ENCODE measurements around the gene CHST12. TPM values are rescaled to one million over a fixed set of nuclear protein-coding genes. Genes with fewer than 3 reads are reported as not detected.

The CHST12 gene
- total and polyA plus RNA-seq, 7 donors: 6.6 to 12.0 (median 8.2) TPM

DNA sequence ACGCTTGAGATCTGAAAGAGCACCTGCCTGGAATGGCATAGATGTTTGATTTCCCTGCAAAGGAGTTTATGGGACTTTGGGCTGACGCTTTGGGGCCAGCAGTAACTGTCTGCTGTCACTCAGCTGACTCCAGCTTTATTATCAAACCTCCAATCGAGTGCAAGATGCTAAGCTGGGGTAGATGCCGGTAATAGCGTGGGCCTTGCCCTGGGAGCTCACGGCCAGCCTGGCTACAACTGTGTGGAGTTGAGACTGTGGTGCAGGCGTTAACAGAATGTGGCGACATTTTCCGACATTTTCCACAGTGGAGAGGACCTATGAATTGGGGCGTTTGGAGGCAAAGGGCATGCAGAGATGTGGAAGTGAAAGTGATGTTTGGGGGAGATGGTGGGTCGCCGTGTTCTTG, 1.3 kb downstream of the CHST12 start:
- Histone ChIP-seq H3K4me1 (peaks cover 30% of the 10 kb centered on the region), H3K9me3 (no peaks in the 10 kb centered on the region), H3K36me3 (ENCODE audit: insufficient read depth in 1 of 2, low read depth in 1 of 2) (no peaks in the 10 kb centered on the region), H3K27ac (peak overlapping the region; percentile 77), H3K4me3 (peak overlapping the region; percentile 95), H3K27me3 (ENCODE audit: insufficient read depth in 3 of 3, low read length in 2 of 3) (no peaks in the 10 kb centered on the region)
- TF ChIP-seq, protein P1, sequence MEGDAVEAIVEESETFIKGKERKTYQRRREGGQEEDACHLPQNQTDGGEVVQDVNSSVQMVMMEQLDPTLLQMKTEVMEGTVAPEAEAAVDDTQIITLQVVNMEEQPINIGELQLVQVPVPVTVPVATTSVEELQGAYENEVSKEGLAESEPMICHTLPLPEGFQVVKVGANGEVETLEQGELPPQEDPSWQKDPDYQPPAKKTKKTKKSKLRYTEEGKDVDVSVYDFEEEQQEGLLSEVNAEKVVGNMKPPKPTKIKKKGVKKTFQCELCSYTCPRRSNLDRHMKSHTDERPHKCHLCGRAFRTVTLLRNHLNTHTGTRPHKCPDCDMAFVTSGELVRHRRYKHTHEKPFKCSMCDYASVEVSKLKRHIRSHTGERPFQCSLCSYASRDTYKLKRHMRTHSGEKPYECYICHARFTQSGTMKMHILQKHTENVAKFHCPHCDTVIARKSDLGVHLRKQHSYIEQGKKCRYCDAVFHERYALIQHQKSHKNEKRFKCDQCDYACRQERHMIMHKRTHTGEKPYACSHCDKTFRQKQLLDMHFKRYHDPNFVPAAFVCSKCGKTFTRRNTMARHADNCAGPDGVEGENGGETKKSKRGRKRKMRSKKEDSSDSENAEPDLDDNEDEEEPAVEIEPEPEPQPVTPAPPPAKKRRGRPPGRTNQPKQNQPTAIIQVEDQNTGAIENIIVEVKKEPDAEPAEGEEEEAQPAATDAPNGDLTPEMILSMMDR (IDR thresholded peaks at IDR 0.05): no peak
- intact Hi-C loops (cut with DNase I): loop anchor here in 1 of 2 donors (5.0 kb wide), 1 partner anchor 52 kb away; the partner anchor contains the start of gene EIF3B
- 53 to 62% (median 55%) methylated on average over 12 of the region's 12 CpGs for WGBS, 3 donors
- DNase-seq (no peak), ATAC-seq (no peak)

GRCh38 chr7:2405201-2405600, 1.8 kb downstream of the CHST12 start:
- ATAC-seq (no peak), DNase-seq (no peak)
- no peaks in the 10 kb centered on the region for H3K36me3 ChIP-seq (ENCODE audit: insufficient read depth in 1 of 2, low read depth in 1 of 2)
- H3K27me3 ChIP-seq (ENCODE audit: insufficient read depth in 3 of 3, low read length in 2 of 3): no peaks in the 10 kb centered on the region
- 89 to 95% (median 94%) methylated on average over 10 of the region's 10 CpGs for WGBS, 3 donors
- no peak overlapping the region for H3K27ac ChIP-seq
- no peaks in the 10 kb centered on the region for H3K9me3 ChIP-seq
- intact Hi-C loops (cut with DNase I): no loop called here
- H3K4me3 ChIP-seq: peak overlapping the region; percentile 95
- TF ChIP-seq, protein P1 (IDR thresholded peaks at IDR 0.05): no peak
- H3K4me1 ChIP-seq: peaks cover 30% of the 10 kb centered on the region

- TF ChIP-seq, protein P1 (IDR thresholded peaks at IDR 0.05): no peak
- Histone ChIP-seq H3K27ac (no peak overlapping the region), H3K4me3 (no peak overlapping the region), H3K27me3 (ENCODE audit: insufficient read depth in 3 of 3, low read length in 2 of 3) (no peaks in the 10 kb centered on the region), H3K4me1 (peaks cover 36% of the 10 kb centered on the region), H3K36me3 (ENCODE audit: insufficient read depth in 1 of 2, low read depth in 1 of 2) (no peaks in the 10 kb centered on the region), H3K9me3 (no peaks in the 10 kb centered on the region)
- ATAC-seq (no peak), DNase-seq (no peak)
- WGBS, 3 donors: 80 to 88% (median 83%) methylated on average over 21 of the region's 21 CpGs
- intact Hi-C loops (cut with DNase I): no loop called here
Measured at GRCh38 chr7:2405601-2406345, 2.4 kb downstream of the CHST12 start.

DNA sequence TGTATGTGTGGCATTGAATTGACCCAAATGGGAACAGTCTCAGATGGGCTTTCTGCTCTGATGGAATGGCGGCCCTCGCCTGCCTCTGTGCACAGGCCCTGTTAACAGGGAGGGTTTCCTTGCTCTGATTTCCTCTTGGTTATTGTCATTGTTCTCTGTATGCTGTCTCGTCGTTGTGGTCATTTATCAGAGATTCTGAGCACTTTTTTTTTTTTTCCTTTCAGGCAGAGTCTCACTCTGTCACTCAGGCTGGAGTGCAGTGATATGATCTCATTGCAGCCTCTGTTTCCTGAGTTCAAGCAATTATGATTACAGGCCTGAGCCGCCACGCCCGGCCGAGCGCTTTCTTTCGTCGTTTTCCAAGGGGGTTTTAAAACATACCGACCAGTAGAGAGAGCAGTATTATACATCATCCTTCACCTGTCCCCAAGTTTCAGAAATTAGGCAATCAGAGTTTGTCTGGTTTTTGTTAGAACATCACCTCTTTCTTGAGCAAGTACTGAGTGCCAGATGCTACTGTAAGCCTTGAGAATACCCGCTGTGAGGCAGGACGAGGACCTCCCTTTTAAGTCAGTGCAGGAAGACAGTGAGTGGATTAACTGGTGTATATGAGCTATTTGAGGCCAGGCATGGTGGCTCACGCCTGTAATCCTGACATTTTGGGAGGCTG, 6.5 kb downstream of the CHST12 start:
- Histone ChIP-seq H3K27ac (peak overlapping the region; percentile 9), H3K27me3 (ENCODE audit: insufficient read depth in 3 of 3, low read length in 2 of 3) (no peaks in the 10 kb centered on the region), H3K36me3 (ENCODE audit: insufficient read depth in 1 of 2, low read depth in 1 of 2) (no peaks in the 10 kb centered on the region), H3K9me3 (no peaks in the 10 kb centered on the region), H3K4me1 (peaks cover 40% of the 10 kb centered on the region), H3K4me3 (no peak overlapping the region)
- DNase-seq (no peak), ATAC-seq (no peak)
- 61 to 71% (median 69%) methylated on average over 15 of the region's 15 CpGs for WGBS, 3 donors
- intact Hi-C loops (cut with DNase I): no loop called here
- TF ChIP-seq, protein P1 (IDR thresholded peaks at IDR 0.05): no peak

All from psoas muscle (tissue), 8 donors.